ENCODE data around the gene ATP2C2.

Gene ATP2C2

DNA sequence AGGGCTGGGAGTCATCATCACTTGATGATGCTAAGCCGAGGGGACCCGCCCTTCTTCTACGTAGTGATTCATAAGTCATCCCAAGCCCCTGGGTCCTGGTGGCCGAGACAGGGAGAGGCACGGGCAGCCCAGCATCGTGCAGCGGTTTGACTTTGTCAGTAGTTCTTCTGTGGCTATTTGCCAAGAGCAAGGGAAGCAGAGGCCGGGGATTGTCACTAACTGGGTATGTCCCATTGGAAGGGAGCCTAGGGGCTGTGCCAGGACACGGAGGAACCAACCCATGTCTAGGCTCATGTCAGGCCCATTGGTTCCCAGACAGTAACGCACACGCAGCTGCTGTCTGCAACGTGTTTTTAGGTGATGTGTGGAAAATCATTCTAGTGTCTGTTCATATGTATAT, 58.5 kb downstream of the ATP2C2 start:
- TF ChIP-seq GATA3 (IDR thresholded peaks at IDR 0.05; ENCODE audit: low read depth, low read length), result no peak
- no peak for TF ChIP-seq GATA2 (IDR thresholded peaks at IDR 0.05; ENCODE audit: low read depth, low read length)

DNA sequence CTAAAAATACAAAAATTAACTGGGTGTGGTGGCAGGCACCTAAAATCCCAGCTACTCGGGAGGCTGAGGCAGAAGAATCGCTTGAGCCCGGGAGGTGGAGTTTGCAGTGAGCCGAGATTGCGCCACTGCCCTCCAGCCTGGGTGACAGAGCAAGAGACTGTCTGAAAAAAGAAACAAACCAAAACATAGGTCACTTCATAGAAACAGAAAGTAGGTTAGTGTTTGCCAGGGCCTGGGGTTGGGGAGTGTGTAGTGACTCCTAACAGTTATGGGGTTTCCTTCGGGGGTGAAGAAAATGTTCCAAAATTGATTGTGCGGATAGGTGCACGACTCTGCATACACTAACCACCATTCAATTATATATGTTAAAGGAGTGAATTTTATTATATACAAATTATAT, 59.2 kb downstream of the ATP2C2 start:
- no peak for TF ChIP-seq GATA3 (IDR thresholded peaks at IDR 0.05; ENCODE audit: low read depth, low read length)
- TF ChIP-seq GATA2 (IDR thresholded peaks at IDR 0.05; ENCODE audit: low read depth, low read length), result no peak

- TF ChIP-seq GATA3 (IDR thresholded peaks at IDR 0.05; ENCODE audit: low read depth, low read length) (no peak), GATA2 (IDR thresholded peaks at IDR 0.05; ENCODE audit: low read depth, low read length) (no peak)
Measured at GRCh38 chr16:84430860-84431259, 62.5 kb downstream of the ATP2C2 start.

DNA sequence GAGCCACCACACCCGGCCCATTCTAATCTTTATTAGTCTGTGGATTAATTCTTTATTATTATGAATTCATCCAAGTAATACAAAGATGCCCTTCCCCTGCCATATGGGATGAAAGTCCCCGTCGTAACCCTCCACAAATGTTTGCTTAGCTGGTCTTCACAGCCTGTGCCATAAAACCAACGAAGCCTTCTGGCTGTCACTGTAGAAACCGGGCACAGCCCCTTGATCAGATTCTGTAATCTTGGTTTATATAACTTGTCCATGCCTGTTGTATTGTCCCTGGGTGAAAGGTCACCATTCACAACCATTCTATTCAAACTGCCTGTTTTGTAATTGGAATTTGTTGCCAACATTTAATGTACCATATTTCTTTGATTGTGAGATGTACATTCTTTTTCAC, 66.5 kb downstream of the ATP2C2 start:
- TF ChIP-seq GATA3 (IDR thresholded peaks at IDR 0.05; ENCODE audit: low read depth, low read length), result no peak
- no peak for TF ChIP-seq GATA2 (IDR thresholded peaks at IDR 0.05; ENCODE audit: low read depth, low read length)

GRCh38 chr16:84436196-84436595, 67.9 kb downstream of the ATP2C2 start:
- TF ChIP-seq GATA2 (IDR thresholded peaks at IDR 0.05; ENCODE audit: low read depth, low read length), result no peak
- TF ChIP-seq GATA3 (IDR thresholded peaks at IDR 0.05; ENCODE audit: low read depth, low read length), result no peak

GRCh38 chr16:84438971-84439696, 70.8 kb downstream of the ATP2C2 start:
- TF ChIP-seq GATA2 (IDR thresholded peaks at IDR 0.05; ENCODE audit: low read depth, low read length) (no peak), GATA3 (IDR thresholded peaks at IDR 0.05; ENCODE audit: low read depth, low read length) (no peak)

GRCh38 chr16:84442416-84443145, 74.2 kb downstream of the ATP2C2 start:
- TF ChIP-seq GATA3 (IDR thresholded peaks at IDR 0.05; ENCODE audit: low read depth, low read length), result no peak
- no peak for TF ChIP-seq GATA2 (IDR thresholded peaks at IDR 0.05; ENCODE audit: low read depth, low read length)

GRCh38 chr16:84443166-84443802, 74.9 kb downstream of the ATP2C2 start:
- TF ChIP-seq GATA2 (IDR thresholded peaks at IDR 0.05; ENCODE audit: low read depth, low read length) (no peak), GATA3 (IDR thresholded peaks at IDR 0.05; ENCODE audit: low read depth, low read length) (no peak)

GRCh38 chr16:84444476-84444875, 76.1 kb downstream of the ATP2C2 start:
- TF ChIP-seq GATA2 (IDR thresholded peaks at IDR 0.05; ENCODE audit: low read depth, low read length), result no peak
- TF ChIP-seq GATA3 (IDR thresholded peaks at IDR 0.05; ENCODE audit: low read depth, low read length), result no peak

DNA sequence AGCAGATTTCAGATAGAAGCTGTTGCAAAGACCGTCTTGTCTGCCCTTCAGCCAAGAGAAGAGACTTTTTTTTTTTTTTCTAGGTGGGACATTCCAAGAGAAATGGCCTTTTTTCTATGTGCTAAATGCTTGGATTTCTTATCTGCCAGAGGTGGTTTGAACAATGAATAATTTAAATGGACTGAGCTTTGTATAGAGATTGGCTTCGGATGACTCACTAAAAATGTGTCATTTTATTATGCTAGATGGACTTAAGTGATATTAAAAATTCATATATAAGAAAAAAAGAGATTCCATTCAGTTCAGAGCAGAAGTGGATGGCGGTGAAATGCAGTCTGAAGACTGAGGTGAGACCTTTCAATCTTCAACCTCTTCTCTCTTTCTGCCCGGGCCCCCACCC, 77.7 kb downstream of the ATP2C2 start:
- TF ChIP-seq GATA2 (IDR thresholded peaks at IDR 0.05; ENCODE audit: low read depth, low read length) (no peak), GATA3 (IDR thresholded peaks at IDR 0.05; ENCODE audit: low read depth, low read length) (no peak)

DNA sequence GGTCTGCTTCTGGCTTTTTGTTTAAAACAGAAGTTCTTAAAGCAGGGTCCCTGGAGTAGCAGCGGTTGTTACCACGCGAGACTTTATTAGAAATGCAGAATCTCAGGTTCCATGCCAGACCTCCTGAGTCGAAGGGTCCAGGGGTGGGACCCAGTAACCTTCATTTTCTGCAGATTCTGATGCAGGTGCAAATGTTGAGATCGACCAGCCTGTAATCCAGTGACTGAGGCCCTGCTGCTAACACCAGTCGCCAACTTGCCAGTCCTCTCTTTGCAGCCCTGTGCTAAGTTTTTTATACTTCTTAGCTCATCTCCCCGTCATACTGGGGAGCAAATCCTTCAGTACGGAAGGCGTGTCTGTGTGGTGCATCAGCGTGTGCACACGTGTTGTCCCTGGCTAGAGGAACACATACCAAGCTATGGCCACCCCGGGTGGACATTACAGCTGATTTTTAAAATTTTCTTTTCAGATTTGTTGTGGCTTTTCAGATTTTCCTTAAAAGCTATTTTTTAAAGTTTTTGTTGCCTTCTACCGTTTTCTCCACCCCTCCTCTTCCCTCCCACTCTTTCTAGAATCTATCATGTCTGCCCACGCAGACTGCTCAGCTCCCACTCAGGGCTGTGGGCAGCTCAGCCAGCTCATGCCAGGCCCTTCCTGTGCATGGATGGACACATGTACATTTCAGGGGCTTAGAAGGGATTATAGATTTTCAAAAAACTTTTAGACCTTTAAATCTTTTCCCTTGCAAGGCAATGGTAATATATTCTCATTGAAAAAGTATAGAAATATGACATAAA, 78.5 kb downstream of the ATP2C2 start:
- TF ChIP-seq GATA3 (IDR thresholded peaks at IDR 0.05; ENCODE audit: low read depth, low read length) (no peak), GATA2 (IDR thresholded peaks at IDR 0.05; ENCODE audit: low read depth, low read length) (no peak)

DNA sequence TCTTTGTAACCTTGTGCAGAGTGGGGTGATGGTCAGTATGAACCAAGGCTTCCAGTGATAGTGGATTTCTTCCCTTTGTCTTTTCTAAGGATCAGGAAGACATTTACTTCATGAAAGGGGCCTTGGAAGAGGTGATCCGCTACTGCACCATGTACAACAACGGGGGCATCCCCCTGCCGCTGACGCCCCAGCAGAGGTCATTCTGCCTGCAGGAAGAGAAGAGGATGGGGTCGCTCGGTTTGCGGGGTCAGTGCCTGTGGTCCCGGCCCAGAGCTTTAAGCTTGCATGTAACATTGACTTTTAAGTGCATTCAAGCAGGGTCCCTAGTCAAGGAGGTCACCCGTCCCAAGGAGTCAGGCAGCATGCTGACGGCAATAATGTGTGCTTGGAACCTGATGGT, 80.1 kb downstream of the ATP2C2 start:
- no peak for TF ChIP-seq GATA2 (IDR thresholded peaks at IDR 0.05; ENCODE audit: low read depth, low read length)
- TF ChIP-seq GATA3 (IDR thresholded peaks at IDR 0.05; ENCODE audit: low read depth, low read length), result no peak

DNA sequence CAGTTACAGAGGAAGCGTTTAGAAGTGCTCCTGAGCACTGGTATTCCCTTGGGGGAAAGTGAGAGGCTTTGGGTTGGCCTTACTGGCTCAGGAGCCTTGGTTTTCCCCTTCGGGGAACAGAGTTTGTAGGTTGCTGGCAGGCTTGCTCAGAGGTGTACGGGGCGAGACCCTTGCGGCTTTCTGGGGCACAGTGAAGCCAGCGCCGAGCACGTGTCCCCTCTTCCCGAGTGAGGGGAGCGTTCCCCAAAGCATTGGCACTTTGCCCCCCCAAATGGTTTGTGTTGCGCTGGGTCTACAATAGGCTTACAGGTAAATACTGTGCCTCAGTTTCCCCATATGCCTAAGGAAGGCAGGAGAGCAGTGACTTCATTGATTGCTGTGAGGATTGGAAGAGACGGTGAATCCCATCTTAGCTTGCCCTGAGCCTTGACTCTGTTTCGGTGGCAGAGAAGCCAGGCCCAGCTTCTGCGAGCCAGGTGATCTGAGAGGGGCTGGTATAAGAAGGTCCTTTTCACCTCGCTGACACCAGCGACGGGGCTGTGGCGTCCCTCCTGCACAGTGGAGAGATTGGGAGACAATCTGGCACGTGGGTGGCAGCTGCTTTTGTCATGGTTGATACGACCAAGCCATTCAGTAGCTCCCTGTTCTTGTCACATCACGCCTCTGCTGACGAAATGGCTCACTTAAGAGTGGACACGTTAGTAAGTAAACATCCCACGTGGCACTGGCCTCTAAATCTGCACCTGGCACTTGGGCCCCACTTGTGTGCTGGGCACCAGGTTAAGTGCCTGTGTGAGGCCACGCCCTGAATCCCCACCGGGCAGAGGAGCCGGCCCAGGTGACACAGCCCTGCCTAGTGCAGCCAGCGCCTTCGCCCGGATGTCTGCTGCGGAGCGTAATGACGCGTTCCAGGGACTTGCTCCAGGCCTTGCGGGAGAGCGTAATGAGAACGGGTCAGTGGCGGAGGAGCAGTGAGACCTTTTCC, 81.1 kb downstream of the ATP2C2 start:
- TF ChIP-seq GATA2 (IDR thresholded peaks at IDR 0.05; ENCODE audit: low read depth, low read length) (no peak), GATA3 (IDR thresholded peaks at IDR 0.05; ENCODE audit: low read depth, low read length) (no peak)
